Gastrocnemius medialis (tissue), 4 donors: ENCODE results near the gene CTSH.

ENCODE experiments used
- POLR2A ChIP-seq, 2 donors: fragments of 450-650 bp; IDR thresholded peaks; one replicate each; pipeline ENCODE4 v1.6.1; 2017; ENCODE audit warnings: antibody characterized with exemption in 2 of 2, mild to moderate bottlenecking in 2 of 2, moderate library complexity in 2 of 2
- TF ChIP-seq, protein P1 (sequence below), 5 experiments: fragments of 450-650 bp in 3 of 5; fragments of 200-600 bp in 2 of 5; sonication (generic) in 2 of 5; IDR thresholded peaks in 4 of 5; conservative IDR thresholded peaks in 1 of 5; 1 replicate in 4 of 5; 2 replicates in 1 of 5; pipeline ENCODE4 v1.5.1; 2016 to 2019; ENCODE audit warnings: antibody characterized with exemption in 5 of 5, mild to moderate bottlenecking in 3 of 5, moderate library complexity in 3 of 5

DNA sequence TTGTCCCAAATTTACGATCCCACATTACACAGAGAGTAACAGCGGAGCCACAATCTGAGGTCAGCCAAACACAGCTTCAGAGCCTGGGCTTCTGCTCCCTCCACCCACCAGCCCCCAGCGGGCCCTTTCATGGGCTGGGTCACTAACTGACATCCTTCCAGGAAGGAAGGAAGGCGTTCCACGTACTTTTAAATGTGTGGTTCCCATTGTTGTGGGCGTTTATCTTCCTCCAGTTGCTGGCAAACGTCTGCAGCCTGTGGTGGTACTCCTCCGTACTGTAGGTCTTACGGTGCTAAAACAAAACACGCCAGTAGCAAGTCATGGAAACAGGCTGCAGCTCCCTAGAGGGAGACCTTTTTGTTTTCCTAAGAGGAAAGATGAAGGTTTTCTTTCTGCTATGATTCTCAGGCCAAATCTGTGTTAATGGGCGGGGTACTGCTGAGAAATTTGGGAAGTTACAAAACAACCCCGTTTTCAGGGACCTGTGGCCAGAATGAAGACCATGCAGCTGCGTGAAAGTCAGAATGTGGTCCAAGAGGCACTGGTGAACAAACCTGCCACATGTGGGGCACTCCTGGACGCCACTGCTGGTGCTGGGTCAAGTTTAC is 7.6 kb downstream of the CTSH start:
- TF ChIP-seq, protein P1, sequence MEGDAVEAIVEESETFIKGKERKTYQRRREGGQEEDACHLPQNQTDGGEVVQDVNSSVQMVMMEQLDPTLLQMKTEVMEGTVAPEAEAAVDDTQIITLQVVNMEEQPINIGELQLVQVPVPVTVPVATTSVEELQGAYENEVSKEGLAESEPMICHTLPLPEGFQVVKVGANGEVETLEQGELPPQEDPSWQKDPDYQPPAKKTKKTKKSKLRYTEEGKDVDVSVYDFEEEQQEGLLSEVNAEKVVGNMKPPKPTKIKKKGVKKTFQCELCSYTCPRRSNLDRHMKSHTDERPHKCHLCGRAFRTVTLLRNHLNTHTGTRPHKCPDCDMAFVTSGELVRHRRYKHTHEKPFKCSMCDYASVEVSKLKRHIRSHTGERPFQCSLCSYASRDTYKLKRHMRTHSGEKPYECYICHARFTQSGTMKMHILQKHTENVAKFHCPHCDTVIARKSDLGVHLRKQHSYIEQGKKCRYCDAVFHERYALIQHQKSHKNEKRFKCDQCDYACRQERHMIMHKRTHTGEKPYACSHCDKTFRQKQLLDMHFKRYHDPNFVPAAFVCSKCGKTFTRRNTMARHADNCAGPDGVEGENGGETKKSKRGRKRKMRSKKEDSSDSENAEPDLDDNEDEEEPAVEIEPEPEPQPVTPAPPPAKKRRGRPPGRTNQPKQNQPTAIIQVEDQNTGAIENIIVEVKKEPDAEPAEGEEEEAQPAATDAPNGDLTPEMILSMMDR (IDR thresholded peaks at IDR 0.05 in 4 of 5, conservative IDR thresholded peaks at IDR 0.05 in 1 of 5), result no peak
- TF ChIP-seq POLR2A (IDR thresholded peaks at IDR 0.05), result peak in 1 of 2 donors; percentile 8
